NCI-H2029 treated with DMSO at 0.1 percent for 48 hours (cell line): ENCODE data around the gene GMPPA.
A peak's percentile ranks its signal among the peaks of the same experiment; 100 is the strongest.

ENCODE experiments used
- DNase-seq: peaks from one replicate; lab custom pipeline; 2025; lab: John Stamatoyannopoulos, UW

GMPPA gene

DNA sequence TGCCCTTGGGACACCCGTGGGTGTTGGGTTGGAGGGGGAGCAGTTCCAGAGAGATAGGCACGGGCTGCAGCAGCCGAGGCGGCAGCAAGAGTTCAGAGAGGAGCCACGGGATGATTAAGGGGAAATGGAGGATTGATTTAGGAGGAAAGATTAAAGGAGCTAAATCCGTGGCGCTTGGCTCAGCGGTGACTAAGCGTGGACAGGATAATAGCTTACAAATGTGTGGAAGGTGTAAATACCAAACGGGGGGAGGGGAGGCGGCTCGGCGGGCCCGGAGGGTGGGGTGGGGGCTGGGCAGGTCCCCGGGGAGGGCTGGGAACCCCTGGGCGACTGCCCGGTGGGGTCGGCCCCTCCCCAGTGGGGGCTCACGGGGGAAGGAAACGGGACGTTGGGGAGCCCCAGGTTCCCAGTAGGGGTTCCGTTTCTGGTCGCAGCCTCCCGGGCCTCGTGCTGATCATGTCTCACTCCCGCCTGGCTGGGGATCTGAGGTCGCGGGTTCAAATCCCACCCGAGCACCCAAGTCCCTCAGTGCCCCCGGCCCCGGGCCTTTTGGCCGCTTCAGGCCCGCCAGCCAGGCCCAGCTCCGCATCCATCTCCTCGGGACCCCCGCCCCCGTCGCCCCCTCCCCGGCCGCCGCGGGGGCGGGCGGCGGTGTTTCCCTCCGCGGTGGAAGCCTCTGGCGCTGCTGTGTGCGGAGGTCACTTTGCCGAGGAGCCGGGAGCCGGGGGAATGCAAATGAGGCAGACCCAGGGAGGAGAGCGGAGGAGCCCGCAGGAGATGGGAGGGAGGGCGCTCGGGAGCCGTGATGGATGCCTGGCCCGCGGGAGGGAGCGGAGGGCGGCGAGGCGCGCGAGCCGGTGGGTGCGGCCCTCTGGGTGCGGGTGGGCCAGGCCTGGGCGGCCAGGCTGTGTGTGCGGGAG lies 23.7 kb downstream of the GMPPA start:
- no peak for DNase-seq

DNA sequence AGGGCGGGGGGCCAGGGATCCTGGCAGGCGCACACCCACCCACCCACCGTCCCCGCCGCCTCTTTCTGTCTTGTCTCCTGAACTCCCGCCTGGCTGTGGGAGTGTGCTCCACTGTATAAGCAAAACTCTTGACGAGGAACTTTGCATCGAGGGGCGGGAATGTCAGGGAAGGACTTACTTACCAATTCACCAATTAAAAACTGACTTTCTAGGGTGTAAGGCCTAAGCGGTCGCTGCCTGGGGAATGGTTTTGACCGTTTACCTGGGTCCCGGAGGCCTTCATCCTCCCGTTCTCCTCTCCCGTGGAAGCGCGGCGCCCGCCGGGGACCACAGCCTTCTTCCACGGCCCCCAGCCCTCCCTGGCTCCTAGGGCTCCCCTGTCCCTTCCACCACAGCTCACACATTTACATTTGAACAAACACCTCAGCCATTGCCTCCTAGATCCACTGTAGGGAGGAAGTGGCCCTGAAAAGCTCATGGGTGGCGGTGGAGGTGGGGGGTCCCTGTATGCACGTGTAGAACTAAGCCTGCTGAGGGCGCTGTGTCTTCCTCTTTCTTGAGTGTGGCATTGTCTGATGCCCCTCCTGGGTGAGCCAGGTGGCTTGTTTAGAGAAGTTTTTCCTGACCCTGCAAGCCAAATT lies 24.5 kb downstream of the GMPPA start:
- no peak for DNase-seq

DNA sequence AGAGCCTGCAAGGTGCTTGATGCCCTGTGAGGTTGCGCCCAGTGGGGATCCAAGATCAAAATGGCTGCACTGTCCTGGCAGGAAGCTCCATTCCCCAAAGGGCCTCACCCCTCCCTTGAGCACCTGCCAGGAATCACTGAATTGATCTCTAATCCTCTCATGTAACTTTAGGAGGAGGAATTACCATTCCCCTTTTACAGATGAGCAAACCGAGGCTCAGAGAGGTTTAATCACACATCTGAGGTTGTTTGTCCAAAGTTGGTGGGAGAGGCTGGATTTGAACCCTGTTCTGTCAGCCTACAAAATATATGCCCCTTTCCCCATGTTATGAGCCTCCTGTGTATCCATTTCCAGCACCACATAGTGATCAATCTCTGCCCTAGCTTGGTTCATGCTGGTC lies 26.1 kb downstream of the GMPPA start:
- no peak for DNase-seq

DNA sequence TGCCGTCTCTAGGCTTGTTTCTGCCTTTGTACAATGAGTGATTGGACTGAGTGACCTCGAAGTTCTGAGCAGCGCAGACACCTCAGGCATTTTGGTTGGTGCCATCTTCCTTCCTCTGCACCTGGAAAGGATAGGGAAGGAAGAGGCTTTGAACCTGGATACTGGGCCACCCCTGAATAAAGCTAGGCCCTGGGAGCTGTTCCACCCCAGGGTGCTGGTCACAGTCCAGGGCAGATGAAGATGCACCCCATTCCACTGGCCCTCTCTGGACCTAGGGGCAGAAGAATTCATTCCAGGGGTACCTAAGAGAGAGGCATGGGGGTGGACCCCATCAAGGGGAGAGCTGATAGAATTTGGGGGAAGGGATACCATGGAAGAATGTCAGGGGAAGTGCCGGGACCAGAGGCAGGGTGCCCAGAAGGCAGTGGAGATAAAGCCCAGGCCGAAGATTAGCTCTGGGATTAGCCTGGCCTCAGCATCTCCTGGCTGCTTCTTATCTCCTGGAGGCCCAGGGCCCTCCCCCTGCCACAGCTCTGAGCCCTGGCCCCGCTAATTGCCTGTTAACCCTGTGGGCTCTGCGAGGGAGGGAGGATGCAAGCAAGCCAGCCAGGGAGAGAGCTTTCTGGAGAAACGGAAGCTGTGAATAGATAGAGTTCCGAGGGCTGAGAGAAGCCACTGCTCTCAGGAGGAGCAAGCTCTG lies 27.0 kb downstream of the GMPPA start:
- DNase-seq: no peak

DNA sequence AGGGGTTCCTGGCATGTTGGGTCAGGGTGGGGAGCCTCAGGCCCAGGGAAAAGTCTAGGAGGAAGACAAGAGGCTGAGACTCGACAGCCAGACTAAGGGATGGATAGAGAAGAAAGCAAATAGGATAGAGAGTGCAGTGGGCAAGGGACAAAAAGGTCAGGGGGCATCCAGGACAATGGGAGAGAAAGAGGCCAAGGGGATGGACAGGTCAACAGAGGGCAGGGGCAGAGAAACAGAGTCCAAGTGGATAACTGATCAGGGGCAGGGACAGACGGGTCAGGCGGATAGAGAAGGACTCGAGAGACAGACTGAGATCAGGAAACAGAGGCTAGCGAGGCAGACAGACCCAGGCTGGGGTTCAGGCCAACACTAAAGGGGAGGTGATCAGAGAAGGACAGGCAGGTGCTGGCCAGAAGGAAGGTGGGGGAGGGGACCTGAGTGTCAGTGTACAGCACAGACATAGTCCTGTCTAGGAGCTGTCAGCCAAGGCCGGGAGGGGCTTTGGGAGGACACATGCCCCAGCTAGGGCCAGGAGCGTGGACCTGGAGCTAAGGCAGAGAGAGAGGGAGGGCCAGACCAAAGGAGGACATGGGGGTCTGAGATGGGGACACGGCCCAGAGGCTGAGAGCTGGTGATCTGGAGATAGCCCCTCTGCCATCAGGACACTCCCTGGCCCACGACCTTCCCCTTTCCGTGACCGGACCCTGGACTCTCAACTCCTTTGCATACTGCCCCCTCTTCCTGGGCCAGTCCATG lies 27.8 kb downstream of the GMPPA start:
- no peak for DNase-seq

DNA sequence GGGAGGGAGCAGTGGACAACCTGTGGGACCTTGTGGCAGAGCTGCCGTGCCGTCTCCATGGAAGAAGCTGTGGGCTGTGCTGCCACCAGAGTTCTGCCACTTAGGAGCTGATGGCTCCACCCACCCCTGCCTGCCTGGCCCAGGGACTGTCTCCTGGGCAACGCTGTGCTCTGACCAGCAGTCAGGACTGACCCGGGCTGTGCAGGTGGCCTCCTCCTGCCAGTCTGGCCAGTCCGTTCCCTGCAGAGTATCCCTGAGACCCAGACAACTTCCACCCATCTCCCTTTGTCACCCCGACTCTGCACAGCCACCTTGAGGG lies 28.3 kb downstream of the GMPPA start:
- no peak for DNase-seq

DNA sequence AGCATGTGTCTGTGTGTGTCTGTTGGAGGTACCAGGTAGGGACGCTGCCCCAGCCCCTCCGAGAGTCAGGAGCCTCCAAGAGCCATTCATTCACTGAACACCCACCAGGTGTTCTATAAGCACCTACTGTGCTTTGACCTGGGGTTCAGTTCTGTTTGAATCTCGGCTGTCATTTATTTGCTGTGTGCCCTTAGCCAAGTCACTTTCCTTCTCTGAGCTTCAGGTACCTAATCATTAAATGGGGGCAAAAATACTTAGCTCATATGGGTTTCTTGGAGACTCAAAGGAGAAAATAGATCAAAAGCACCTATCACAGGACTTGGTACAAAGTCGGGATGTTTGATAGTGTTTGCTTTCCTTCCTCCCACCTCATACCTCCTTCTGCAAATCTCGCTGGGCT lies 28.8 kb downstream of the GMPPA start:
- no peak for DNase-seq

DNA sequence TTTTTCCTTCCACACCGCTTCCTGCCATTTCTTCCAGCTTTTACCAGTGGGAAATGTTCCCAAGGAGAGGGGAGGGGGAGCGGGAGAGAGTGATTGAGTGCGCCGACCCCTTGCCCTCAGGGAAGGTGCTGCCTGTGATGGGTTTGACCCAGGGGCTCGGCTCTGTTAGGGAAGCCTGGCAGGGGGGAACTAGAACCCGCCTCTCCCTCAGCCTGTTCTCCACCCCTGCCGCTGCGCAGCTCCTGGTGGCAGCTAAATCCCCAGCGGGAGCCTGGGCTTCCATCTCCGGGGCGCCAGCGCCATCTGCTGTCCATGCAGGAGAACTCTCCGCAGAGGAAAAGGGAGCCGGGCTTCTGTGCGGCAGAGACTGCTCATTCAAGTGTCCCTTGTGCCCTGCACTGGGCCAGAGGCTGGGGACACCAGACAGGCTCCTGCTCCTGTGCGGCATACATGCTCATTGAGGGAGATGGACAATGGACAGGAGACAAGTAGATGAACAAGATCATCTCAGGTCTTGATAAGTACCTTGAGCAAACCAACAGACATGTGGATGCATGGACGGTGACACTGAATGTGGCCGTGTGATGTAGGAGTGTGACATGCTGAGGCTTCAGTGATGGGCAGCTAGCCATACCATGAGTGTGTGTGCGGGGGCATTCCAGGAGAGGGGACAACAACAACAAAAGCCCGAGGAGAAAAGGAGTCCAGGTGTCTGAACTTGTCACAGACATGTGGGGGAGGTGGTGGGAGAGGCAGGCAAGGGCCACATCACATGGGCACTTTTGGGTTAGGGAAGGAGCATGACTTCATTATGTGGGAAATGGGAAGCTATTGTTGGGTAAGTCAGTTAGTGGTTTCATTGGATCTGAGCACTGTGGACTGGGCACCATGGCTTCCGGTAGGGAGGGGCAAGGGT lies 31.6 kb downstream of the GMPPA start:
- peak; percentile 22 for DNase-seq

DNA sequence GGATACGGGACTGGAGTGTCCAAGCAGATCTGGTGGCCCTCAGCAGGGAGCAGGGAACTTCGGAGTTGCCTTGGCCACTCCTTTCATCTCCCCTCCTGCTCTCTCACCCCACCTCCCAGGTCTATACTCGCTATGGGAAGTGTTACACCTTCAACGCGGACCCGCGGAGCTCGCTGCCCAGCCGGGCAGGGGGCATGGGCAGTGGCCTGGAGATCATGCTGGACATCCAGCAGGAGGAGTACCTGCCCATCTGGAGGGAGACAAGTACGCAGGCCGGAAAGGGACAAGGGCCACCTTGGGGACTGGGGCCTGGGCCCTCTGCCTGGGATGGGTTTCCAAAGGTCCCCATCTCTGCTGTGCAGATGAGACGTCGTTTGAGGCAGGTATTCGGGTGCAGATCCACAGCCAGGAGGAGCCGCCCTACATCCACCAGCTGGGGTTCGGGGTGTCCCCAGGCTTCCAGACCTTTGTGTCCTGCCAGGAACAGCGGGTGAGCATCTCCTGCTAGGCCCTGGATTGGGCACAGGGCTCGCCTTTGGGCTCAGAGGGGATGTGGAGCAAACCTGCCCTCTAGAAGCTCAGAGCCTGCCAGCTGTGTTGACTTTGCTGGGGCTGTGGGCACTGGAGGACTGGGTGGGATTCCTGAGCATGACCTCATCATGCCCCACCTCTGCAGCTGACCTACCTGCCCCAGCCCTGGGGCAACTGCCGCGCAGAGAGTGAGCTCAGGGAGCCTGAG lies 33.1 kb downstream of the GMPPA start:
- no peak for DNase-seq

DNA sequence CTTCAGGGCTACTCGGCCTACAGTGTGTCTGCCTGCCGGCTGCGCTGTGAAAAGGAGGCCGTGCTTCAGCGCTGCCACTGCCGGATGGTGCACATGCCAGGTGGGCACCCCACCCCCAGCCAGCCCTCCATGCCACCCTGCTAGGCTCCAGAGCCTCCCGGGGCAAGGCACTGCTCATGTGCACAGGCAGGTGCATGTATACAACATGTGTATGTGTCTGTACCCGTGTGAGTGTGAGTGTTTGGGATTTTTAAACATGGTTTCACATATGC lies 33.6 kb downstream of the GMPPA start:
- DNase-seq: no peak

DNA sequence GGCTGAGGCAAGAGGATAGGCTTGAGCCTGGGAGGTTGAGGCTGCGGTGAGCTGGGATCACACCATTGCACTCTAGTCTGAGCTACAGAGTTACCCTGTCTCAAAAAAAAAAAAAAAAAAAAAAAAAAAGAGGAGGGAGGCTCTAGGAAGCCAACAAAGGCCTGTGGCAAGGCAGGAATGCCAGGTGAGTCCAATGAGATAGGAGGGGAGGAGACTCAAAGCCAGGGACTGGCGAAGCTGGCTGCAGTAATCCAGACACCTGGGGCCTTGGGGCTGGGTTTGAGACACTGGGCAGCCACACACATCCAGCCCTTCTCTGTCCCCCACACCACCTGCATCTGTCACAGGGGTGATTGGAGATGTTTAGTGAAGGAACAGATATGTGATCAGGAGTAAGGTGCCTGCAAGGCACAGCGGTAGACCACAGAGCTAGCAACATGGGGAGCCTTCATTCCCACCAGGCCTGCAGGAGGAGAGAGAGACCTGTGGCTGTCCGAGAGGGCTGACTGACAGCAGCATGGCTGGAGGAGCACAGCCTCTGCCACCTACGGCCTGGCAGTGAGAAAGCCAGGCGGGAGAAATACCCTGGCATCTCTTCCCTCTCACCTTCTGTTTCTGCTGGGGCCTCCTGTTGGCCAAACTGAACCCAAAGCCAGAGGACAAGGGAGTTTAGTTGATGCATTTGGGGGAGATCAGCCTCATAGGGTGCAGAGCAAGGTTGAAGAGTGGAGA lies 35.4 kb downstream of the GMPPA start:
- DNase-seq: no peak

DNA sequence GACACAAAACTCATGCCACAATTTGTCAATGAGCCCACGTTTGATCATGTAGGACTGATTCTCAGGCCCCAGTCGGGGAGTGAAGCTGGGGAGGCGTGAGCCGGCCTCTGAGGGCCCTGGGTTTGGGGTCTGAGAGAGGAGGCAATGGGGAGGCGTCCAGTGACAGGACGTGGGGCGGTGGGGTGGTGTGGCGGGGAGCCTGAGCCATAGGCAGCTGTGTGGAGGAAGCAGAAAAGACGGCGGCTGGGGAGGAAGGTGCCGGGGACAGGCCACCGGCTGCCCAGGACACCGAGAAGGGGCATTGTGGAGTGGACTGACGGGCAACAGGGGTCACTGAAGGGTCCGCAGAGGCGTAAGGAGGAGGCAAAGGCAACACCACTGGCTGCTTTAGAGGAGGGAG lies 37.7 kb downstream of the GMPPA start:
- no peak for DNase-seq

DNA sequence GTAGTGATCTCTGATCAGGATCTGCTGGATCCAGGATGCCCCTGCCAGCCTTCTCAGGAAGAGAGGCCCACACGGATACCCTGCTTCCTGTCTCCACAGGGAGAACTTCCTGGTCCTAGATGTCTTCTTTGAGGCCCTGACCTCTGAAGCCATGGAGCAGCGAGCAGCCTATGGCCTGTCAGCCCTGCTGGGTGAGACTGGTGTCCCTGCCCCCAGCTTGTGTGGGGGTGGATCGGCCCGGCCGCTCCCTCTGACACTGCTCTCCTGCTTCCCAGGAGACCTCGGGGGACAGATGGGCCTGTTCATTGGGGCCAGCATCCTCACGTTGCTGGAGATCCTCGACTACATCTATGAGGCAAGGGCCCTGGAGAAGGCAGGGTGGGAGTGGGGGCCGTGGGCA lies 38.3 kb downstream of the GMPPA start:
- no peak for DNase-seq

DNA sequence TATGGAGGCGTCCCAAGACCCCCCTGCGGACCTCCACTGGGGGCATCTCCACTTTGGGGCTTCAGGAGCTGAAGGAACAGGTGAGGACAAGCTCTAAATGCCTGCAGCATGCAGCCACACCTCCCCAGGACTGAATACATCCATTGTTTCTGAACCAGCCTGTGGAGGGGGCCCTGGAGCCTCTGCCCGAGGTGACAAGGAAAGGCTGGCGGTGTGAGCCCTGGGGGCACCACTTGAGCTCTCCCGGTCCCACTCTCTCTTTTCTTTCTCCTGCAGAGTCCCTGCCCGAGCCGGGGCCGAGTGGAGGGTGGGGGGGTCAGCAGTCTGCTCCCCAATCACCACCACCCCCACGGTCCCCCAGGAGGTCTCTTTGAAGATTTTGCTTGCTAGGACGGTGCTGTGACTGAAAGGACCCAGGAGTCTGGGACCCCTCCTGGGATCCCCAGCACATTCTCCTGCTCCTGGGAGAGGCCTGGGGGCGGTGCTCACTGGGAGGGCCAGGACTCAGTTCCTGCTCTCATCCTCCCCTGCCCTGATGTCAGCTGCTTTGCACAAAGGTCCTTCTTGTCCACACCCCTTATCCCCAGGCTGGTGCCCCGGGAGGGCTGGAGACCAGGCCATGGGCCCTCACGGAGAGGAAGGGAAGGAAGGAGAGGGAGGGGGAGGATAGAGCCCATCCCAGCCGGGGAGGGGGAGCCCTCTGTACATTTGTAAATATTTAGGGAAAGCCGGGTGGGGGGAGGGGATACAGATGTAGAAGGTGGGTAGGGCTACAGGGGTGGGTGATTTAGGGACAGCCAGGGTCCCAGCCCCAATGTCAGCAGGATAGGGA lies 39.2 kb downstream of the GMPPA start:
- no peak for DNase-seq

DNA sequence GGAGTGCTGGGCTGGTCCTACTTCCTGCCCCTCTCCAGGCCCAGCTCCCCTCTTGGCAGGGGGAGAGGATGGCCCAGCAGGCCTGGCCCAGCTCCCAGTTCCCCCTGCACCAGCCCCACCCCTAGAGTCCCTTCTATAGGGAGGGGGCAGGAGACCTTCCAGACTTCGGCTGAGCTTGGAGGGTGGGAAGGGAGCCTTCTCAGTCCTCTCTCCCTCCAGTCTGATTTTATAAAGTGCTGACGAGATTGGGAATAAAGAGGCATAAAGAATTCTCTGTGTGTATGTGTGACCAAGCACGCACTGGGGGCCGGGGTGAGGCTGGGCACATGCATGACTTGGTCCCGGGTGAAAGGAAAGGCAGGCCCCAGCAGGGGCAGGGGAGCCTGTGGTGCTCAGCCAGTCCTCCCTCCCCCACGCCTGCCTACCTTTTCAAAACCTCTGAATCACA lies 39.8 kb downstream of the GMPPA start:
- DNase-seq: no peak

DNA sequence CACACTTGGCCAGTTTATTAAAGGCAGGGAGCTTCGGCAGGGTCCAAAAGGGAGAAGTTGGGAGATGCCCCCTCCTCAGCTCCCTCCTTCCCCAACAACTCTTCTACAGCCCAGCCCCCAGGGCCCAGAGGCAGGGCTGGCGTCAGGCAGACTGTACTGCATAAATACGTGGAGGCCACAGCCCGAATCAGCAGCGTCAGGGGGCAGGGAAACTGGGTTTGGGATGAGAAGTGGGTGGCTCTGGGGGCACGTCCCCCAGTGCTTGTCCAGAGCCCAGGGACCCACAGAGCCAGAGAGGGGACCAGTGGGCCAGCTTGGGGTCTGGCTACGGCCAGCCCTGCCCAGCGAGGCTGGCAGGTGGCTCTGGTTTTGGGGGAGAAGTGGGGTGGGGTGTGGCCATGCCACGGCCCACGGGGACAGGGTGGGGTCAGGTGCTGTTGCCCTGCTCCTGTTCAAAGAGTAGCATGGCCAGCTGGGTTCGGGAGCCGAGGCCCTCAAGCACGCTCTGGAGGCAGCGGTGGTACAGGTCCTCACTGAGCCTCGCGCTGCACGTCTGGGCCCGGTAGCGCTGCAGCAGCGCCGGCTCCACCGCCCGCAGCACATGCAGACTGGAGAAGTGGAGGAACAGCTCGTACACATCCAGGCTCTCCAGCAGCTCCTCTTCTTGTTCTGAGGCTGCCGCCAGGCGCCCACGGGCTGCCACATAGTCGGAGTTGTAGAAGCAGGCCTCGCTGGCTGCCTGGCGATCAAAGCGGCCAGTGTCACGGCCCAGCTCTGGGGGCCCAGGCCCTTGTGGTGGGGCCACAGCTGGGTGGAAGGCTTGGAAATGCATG lies 40.5 kb downstream of the GMPPA start:
- DNase-seq: no peak

DNA sequence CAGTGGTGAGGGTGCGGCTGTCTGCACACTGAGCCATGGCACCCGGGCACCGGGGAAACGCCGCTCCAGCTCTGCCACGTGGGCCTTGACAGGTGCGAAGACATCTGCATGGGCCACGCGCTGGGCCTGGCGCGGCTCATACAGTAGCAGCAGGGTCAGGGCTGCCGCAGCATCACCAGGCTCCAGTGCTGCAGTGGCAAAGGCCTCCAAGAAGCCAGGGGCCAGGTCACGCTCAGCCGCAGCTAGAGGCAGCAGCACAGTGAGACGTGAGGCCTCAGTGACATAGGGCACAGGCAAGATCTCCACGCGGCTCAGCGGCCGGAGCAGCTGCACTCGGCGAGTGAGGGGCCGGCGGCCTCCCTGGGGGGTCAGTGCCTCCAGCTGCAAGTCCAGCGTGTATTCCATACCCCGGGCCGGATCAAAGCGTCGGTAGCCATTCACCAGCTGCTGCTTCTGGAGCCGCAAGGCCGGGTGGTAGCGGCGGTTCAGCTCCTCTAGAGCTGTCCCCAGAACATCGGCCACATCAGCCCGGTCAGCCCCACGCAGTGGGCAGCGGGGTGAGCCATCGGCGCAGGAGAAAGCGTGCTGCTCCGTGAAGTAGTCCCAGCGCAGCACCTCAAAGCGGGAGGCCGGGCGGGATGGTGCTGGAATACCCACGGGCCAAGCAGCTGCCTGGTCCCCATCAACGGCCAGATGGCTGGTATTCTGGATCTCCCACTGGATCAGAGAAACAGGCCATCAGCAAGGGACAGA lies 41.4 kb downstream of the GMPPA start:
- no peak for DNase-seq
